Thyroid gland (tissue), 4 donors: Measurements from ENCODE around the gene YEATS4. TPM values are rescaled to one million over a fixed set of nuclear protein-coding genes. Genes with fewer than 3 reads are reported as not detected.
A peak's percentile ranks its signal among the peaks of the same experiment; 100 is the strongest.

ENCODE experiments used
- DNase-seq, 2 donors: peaks; one replicate each; pipeline ENCODE4 v3.0.0-alpha.2; 2019
- H3K27ac ChIP-seq, 3 donors: fragments of 200-600 bp; sonication (generic); 1 replicate in 2 of 3; 2 replicates in 1 of 3; pipeline ENCODE4 v1.5.1; 2016 to 2019; ENCODE audit warnings: mild to moderate bottlenecking in 1 of 3, moderate library complexity in 1 of 3
- H3K27me3 ChIP-seq: fragments of 200-600 bp; sonication (generic); one replicate; pipeline ENCODE4 v1.5.1; 2019
- H3K36me3 ChIP-seq, 2 donors: fragments of 200-600 bp; sonication (generic); one replicate each; pipeline ENCODE4 v1.5.1; 2016 to 2019
- H3K4me1 ChIP-seq, 2 donors: fragments of 200-600 bp; sonication (generic); one replicate each; pipeline ENCODE4 v1.5.1; 2017 to 2019
- H3K4me3 ChIP-seq, 3 donors: fragments of 200-600 bp; sonication (generic); replicated peaks in 1 of 3; 1 replicate in 2 of 3; 2 replicates in 1 of 3; pipeline ENCODE4 v1.5.1; 2016; ENCODE audit warnings: mild to moderate bottlenecking in 1 of 3
- H3K9me3 ChIP-seq: fragments of 200-600 bp; sonication (generic); one replicate; pipeline ENCODE4 v1.5.1; 2017
- CTCF ChIP-seq, 6 experiments: fragments of 200-600 bp in 3 of 6; fragments of 450-650 bp in 3 of 6; sonication (generic) in 3 of 6; IDR thresholded peaks; one replicate each; pipeline ENCODE4 v1.5.1; 2016 to 2019; ENCODE audit warnings: antibody characterized with exemption in 6 of 6, mild to moderate bottlenecking in 2 of 6, inconsistent platforms in 1 of 6, moderate library complexity in 1 of 6
- POLR2A ChIP-seq, 2 donors: fragments of 450-650 bp; IDR thresholded peaks; one replicate each; pipeline ENCODE4 v1.6.1; 2017; ENCODE audit warnings: antibody characterized with exemption in 2 of 2, mild to moderate bottlenecking in 2 of 2, moderate library complexity in 1 of 2
- WGBS, 2 donors: methylation state at CpG; one replicate each; pipeline ENCODE4 v1.1.5; 2017; 5-methylcytosine and 5-hydroxymethylcytosine counted together
- intact Hi-C: fragments of 100-400 bp; cut with DNase I; formaldehyde crosslinking; loops from one replicate; pipeline ENCODE4 v1.15.1; 2023
- total RNA-seq, 4 donors: library from RNA; depleted of rRNA; stranded (reverse); fragments of >200 nt; gene quantifications; one replicate each; pipeline ENCODE4 v1.2.3, GENCODE V29; 2016

Gene YEATS4
- total RNA-seq, 4 donors from 2014 or later = 13.8 to 37.8 (median 20.9) TPM

DNA sequence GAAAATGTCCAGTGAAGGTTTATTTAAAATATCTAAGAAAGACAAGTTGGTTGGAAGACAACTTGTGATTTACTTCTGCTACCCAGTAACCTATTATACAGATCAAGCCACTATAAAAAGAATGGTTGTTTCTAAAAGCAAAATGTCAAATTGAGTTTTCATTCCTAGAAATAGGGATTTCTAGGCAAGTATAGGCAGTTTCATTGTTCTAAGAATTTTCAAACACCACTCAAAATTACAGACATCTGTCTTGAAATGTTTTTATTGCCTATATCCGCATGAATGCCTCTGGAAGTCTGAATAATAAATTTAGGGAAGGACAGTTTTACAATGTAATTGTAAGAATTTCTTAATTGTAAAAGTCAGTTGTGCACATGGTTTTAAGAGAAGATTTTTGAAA is 8.6 kb downstream of the YEATS4 start:
- H3K27me3 ChIP-seq = no peaks in the 10 kb centered on the region
- H3K9me3 ChIP-seq = no peaks in the 10 kb centered on the region
- intact Hi-C loops = no loop called here
- H3K4me3 ChIP-seq = no peak overlapping the region
- no peak overlapping the region for H3K27ac ChIP-seq
- no peaks in the 10 kb centered on the region for H3K4me1 ChIP-seq
- WGBS, 2 donors = 85 to 91% methylated on average over 1 of the region's 1 CpG
- DNase-seq = no peak
- no peak for TF ChIP-seq POLR2A (IDR thresholded peaks at IDR 0.05)
- TF ChIP-seq CTCF (IDR thresholded peaks at IDR 0.05) = no peak
- H3K36me3 ChIP-seq = peaks cover 0 to 3% of the 10 kb centered on the region in 2 donors

DNA sequence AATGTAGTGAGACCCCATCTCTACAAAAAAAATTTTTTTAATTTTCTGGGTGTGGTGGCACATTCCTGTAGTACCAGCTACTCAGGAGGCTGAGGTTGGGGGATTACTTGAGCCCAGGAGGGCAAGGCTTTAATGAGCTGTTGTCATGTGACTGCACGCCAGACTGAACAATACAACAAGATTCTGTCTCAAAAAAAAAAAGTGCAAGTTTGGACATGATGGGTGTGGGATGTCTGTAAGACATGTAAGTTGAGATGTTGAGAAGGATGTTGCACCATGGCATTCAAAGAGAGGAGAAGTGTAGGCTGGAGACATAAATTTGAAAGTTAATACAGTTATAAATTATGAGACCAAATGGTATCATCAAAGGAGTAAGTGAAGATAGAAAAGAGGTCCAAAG is 23.5 kb downstream of the YEATS4 start:
- H3K27me3 ChIP-seq = no peaks in the 10 kb centered on the region
- H3K9me3 ChIP-seq = no peaks in the 10 kb centered on the region
- TF ChIP-seq CTCF (IDR thresholded peaks at IDR 0.05) = no peak
- no peak for TF ChIP-seq POLR2A (IDR thresholded peaks at IDR 0.05)
- no peaks in the 10 kb centered on the region for H3K36me3 ChIP-seq
- H3K4me1 ChIP-seq = no peaks in the 10 kb centered on the region
- WGBS, 2 donors = 88 to 96% methylated on average over 1 of the region's 1 CpG
- no peak for DNase-seq
- intact Hi-C loops = no loop called here
- H3K27ac ChIP-seq = no peak overlapping the region
- no peak overlapping the region for H3K4me3 ChIP-seq

GRCh38 chr12:69385038-69385437 is 25.5 kb downstream of the YEATS4 start:
- Histone ChIP-seq H3K9me3 (no peaks in the 10 kb centered on the region), H3K27ac (no peak overlapping the region), H3K4me1 (no peaks in the 10 kb centered on the region), H3K4me3 (no peak overlapping the region), H3K36me3 (no peaks in the 10 kb centered on the region), H3K27me3 (no peaks in the 10 kb centered on the region)
- intact Hi-C loops = no loop called here
- TF ChIP-seq POLR2A (IDR thresholded peaks at IDR 0.05) (no peak), CTCF (IDR thresholded peaks at IDR 0.05) (no peak)
- DNase-seq = no peak
- 86 to 90% methylated on average over 3 of the region's 3 CpGs for WGBS, 2 donors

- intact Hi-C loops = no loop called here
- WGBS, 2 donors = 90 to 97% methylated on average over 2 of the region's 2 CpGs
- Histone ChIP-seq H3K4me3 (no peak overlapping the region), H3K9me3 (no peaks in the 10 kb centered on the region), H3K36me3 (no peaks in the 10 kb centered on the region), H3K27ac (no peak overlapping the region), H3K4me1 (no peaks in the 10 kb centered on the region), H3K27me3 (no peaks in the 10 kb centered on the region)
- no peak for DNase-seq
- TF ChIP-seq POLR2A (IDR thresholded peaks at IDR 0.05) (no peak), CTCF (IDR thresholded peaks at IDR 0.05) (no peak)
These were observed 27.4 kb downstream of the YEATS4 start for GRCh38 chr12:69386921-69387320.

DNA sequence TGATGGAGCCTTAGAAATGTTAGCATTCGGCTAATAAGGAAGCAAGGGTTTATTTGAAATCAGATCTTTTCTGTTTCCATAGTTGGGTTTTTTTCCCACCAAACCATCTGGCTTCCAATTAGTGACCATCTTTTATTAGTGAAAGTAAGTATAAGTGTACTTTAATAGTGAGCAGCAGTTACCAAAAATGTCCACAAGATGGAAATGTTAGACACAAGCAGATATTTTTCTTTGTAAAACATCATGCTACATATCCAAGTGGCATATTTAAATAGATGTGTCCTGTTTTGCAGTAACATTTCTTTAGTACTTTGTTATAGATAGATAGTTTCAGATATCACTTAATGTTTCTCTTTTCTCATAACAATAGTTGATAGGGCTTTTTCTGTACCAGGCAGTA is 28.8 kb downstream of the YEATS4 start:
- H3K36me3 ChIP-seq = no peaks in the 10 kb centered on the region

More for the DNA sequence above, 28.8 kb downstream of the YEATS4 start:
- 74 to 89% methylated on average over 1 of the region's 1 CpG for WGBS, 2 donors
- no peak overlapping the region for H3K27ac ChIP-seq
- no peak for TF ChIP-seq POLR2A (IDR thresholded peaks at IDR 0.05)
- peak in 5 of 6 experiments; percentile 30 to 55 (median 52) for TF ChIP-seq CTCF (IDR thresholded peaks at IDR 0.05)
- no peaks in the 10 kb centered on the region for H3K4me1 ChIP-seq
- intact Hi-C loops = no loop called here
- H3K9me3 ChIP-seq = no peaks in the 10 kb centered on the region
- no peak for DNase-seq
- no peak overlapping the region for H3K4me3 ChIP-seq
- no peaks in the 10 kb centered on the region for H3K27me3 ChIP-seq
